Stimulated activated CD4-positive, alpha-beta T cell treated with anti-CD3 and anti-CD28 coated beads, Interleukin-15, amount 100 ng/mL, for 1 hour (primary cell): ENCODE data around the gene FAM171A2.

Source experiments
- DNase-seq, 2 donors: peaks; one replicate each; pipeline ENCODE4 v3.0.0-alpha.2; 2020; ENCODE audit warnings: low read depth in 1 of 2, low spot score in 1 of 2

FAM171A2 gene

GRCh38 chr17:44307387-44308186 lies 56.1 kb downstream of the FAM171A2 start:
- no peak for DNase-seq

- no peak for DNase-seq
Observed at GRCh38 chr17:44304651-44305050, 59.0 kb downstream of the FAM171A2 start.
